Stimulated activated CD8-positive, alpha-beta memory T cell treated with anti-CD3 and anti-CD28 coated beads, Interleukin-12 subunit alpha, Interleukin-12 subunit beta, amount 100 ng/mL, for 24 hours (primary cell): Measurements from ENCODE around the gene LEKR1.
"Not testable (repeated sequence)": the region's sequence is repeated elsewhere in the genome, so short reads cannot be mapped to it uniquely, and the experiment has no call there.

Experiments used
- DNase-seq: peaks from one replicate; pipeline ENCODE4 v3.0.0-alpha.2; 2020; ENCODE audit errors: extremely low read depth

The LEKR1 gene

DNA sequence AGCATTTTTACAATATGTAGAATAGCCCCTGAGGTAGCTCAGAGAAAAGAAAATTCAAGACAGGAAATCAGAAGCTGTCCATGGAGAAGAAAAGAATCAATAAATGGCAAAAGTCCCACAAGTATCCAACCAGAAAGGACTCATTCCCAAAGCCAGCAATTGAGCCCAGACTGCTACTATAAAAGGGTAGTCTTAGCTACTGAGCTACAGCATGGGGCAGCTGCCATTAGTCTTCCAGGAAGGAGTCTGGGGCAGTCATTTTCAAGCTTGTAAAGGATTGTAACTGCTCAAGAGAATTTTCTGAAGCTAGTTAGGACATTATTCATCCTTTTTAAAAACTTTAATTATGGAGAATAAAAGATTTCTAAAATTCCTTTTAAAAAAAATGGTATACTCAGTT, 10.5 kb downstream of the LEKR1 start:
- DNase-seq = no peak

DNA sequence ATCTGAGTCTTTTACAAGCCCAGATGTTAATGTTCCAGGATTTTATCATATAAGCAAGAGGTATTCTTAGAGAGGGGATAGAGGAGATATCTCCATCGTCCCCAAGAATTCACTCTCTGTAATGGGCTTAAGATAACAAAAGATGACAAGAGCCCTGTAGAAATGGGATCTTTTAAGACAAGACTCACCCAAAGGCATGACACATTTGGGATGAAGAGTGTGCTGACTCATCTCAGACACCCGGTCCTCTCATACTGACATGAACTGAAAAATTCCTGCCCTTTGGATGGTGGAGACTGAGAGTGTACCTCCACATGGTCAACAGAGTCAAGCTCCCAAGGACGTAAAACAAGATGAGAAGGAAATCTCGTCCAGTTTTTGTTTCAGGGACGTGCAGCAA, 11.0 kb downstream of the LEKR1 start:
- no peak for DNase-seq

DNA sequence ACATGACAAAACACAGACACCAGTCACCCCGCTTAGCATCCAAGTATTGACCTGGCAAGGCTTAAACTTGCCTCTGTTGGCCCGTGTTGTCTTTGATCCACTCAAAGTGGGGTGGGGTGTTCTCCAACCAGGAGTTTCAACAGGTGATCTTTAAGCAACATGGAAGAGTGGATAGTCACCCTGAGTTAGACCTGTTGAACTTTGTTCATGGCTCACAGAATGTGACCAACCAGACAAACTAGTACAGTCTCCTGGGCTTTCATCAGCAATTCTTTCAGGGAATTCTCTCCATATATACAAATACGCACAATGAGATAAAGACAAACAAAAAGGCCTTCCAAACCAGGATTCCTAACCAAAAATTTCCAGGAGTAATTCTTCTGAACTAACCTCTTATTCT, 11.9 kb downstream of the LEKR1 start:
- no peak for DNase-seq

DNA sequence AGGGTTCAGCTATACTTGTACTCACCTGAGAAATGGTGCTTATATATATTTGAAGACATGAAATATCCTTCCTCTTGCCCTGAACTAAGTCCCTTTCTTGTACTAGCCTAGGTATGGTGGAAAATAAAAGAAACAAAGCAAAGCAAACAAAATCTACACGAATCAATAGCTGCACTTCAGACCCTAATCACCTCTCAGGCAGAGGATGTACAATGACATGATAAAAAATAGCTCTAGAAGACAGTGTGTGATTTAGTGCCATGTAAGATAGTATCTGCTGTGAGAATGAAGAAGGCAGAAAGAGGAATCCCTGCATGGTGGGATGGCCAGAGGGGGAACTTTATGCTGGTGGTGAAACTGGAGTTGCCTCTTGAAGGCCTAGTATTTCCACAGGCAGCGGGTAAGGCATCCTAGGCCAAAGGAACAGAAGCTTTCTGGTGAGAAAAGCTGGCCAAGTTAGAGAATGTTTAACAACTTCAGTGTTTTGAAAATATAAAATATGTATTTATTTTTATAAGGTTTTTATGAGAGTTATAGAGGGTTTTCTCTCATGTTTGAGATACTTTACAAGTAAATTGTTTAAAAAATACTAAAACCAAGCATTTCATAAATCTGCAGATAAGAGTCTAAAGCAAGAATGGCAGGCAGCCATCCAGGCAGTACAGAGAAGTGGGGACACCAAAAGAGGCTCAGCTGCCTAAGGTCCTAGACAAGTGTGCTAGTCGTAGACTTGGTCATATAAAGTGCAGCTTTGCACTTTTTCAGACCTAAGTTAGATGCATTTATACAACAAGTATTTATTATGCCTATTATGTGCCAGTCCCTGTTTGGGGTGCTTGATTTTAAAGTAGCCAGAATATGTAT, 14.9 kb downstream of the LEKR1 start:
- DNase-seq = no peak

DNA sequence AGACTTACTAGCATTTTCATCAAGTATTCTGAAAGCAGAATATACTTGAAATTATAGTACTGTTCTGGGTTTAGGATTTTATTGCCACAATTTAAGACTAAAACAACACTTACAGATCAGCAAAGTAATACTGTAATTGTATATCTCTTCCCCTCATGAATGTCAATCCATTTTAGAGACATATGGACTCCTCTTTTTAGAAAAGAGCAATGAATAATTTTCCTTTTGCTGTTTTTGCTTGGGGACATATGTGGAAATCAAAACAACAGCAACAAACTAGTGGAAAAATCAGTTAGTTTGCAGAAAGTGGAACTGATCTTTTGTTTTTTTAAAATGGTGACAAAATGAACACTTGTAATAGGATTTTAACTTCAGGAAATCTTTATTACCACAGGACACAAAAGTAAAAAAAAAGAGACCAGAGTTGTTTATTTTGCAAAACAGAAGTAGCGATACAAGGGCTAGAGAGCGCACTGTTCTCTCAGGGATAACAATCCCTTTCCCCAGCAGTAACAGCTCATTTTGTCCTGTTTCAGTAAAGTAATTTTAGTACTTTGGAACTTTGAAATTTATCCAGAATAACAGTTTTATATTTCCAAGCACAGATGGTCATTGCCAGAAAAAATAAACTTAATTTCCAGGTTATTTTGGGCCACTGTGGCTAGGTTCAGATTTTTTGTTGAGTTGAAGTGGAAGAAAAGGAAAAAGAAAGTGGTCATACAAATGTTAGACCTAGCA, 17.1 kb downstream of the LEKR1 start:
- no peak for DNase-seq

DNA sequence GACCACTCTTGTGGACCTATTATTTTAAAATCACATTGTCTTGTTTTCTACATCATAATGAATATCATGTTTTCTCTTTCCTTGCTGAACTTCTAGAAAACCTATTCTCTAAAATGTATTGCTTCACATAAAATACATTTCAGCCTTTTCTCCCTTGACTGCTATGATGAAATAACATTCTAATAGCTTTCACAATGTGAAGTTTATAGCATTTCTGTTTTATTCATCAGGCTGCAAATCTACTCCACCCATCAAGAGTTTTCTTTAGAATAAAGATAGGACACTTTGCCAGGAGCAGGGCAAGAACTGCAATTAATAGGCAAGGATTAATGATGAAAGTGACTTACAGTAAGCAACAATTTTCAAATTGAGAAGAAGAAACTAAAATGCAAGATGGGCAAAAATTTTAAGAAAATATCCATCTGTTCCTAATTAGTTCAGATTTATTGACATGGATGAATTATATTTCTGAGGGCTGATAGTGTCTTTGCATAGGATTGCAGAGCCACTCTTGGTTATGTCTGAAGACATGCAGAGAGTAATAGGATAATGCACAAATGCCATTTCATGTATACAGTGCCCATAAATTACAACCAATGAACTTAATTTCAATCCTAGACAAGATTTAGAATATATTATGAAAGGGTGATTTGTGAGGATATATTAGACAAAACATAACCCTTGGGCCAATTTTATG, 21.7 kb downstream of the LEKR1 start:
- DNase-seq = no peak

DNA sequence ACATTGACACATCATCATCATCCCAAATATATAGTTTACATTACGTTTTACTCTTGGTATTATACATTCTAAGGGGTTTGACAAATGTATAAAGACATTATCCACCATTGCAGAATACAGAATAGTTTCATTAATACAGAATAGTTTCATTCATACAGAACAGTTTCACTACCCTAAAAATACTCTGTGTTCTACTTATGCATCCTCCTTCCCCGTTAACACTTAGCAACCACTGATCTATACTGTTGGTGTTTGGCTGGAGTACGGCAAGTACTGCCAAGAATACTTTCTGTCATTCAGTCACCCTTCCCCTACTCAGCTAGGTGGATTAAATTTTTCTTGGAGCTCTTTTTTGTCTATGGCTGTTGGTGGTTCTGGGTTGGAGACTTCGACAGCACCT, 33.4 kb downstream of the LEKR1 start:
- no peak for DNase-seq

DNA sequence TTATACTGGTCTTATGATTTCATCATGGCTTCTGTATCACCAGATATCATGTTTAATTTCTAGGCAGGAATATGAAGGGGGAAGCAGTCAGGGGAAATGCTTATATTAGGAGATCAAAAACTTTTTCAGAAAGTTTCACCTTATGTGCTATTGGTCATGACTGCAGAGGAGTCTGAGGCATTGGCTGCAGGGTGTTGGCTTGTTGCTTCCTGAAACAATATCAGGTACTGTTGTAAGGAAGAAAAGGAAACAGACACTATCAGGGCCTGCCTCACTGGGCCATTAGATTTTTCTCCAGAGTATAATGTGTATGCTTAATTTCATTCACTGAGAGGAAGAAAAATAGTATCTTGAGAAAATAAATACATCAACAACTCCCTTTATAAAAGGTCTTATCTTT, 34.7 kb downstream of the LEKR1 start:
- no peak for DNase-seq

DNA sequence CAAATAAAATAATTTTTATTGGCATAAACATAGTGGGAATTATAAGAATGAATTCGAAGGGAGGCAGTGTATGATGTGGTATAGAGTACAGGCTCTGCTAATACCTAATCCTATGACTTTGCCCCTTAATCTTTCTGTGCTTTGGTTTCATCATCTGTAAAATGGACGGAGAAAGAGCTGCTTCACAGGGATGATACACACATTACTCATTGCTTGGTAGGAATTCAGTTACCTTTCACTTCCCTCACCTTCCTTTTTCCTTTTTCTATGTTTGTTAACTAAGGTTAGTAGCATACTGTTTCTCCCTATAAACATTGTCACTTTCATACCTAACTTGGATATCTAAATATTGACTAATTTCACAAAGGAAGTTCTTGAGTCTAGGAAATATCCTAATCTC, 36.2 kb downstream of the LEKR1 start:
- DNase-seq = no peak

DNA sequence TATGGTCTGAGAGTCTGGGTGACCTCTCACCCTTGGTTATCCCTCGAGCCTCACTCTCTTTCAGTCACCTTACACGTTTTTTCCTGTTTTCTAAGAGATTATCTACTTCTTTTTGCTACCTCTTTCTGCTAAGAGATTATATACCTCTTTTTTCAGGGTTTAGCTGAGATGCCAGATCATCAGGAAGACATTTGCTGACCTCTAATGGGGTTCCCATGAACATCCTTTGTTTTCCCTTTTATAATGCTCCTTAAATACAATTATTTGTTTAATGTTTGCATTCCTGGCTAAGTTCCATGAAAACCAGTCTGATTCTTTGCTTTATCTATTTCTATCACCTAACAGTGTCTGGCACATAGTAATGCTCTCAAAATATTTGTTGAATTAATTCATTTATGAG, 39.6 kb downstream of the LEKR1 start:
- DNase-seq = no peak

DNA sequence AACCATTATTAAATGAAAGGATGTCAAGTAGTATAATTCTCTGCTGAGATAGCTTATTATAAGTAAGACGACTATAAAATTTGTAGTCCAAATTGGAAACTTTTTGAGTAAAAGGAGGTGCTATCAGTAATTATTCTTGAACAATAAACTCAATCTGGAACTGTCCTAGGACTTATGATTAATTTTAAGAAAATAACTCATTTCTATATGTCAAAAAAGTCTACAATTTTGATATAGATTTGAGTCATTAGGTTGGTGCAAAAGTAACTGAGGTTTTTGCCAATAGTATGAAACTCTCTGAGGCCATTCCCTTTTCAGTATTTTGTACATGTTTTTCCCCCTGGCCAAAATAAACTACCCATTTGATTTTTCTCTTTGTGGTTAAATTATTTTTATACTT, 41.0 kb downstream of the LEKR1 start:
- no peak for DNase-seq

DNA sequence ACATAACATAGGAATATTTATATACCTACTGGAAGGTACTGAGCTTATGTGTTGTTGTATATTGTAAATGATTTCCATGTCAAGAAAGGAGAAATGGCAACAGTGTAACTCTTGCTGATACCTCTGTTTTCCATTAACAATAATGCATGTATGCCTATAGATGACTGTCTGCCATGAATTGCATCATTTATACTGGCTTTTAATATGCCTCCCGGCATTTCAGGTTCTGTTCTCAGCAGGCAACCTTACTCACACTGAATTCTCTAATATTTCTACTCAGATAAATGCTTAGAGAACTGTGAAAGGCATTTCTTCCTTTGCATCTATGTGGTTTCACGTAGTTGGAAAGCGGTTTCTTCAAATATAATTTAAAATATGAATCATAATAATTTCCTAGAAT, 41.8 kb downstream of the LEKR1 start:
- no peak for DNase-seq

DNA sequence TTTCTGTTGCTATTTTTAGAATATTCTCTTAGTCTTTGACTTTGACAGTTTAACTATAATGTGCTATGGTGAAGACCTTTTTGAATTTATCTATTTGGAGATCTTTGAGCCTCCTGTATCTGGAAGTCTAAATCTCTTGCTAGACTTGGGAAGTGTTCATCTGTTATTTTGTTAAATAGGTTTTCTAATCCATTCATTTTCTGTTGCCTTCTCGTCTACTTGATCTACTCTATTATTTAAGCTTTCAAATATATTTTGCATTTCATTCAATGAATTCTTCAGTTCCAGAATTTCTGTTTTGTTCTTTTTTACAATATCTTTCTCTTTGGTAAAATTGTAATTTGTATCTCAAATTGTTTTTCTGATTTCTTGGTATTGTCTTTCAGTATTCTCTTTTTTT, 47.8 kb downstream of the LEKR1 start:
- DNase-seq = no peak

DNA sequence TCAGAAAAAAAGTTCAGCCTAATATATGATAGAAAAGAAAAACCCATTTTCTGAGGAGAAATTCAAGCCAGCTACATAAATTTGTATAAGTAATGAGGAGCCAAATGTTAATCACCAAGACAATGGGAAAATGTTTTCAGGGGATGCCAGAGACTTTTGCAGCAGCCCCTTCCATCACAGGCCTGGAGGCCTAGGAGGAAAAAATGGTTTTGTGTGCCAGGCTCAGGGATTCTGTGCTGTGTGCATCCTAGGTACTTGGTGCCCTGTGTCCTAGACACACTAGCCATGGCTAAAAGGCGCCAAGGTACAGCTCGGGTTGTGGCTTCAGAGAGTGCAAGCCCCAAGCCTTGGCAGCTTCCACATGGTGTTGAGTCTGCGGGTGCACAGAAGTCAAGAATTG, 53.3 kb downstream of the LEKR1 start:
- DNase-seq = not testable (repeated sequence)

DNA sequence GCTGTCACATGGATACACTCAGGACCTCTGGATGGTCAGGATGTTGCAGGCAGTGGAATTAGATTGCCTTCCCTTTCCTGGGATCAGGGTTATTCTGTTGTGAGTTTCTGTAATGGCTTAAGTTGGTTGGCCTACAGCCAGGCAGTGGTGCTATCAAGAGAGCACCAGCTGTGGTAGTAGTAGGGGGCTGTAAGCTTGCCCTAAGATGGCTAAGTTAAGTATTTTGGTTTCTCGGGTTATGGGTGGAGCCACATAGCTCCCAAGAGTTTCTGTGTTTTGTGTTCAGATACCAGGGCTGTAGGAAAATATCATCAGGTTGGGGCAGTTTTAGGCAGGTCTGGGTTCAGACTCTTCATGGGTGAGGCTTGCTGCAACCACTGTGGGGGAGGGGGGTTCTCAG, 59.6 kb downstream of the LEKR1 start:
- no peak for DNase-seq

DNA sequence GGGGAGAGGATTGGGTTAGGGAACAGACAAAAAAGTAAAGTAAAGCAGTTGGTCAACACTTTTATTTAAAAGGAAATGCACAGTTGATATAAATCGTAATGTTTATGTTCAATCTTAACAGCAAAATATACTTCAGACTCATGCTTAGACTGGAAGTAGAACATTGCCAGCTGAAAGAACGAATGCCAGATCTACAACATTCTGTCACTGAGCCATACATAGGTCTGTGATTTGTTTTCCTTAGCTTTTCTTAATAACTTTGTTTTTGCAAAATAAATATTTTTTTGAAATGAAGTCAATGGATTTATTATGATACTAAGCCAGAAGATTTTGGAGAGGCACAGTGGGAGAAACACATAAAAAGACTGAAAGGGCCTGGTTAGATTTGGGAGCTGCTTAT, 62.0 kb downstream of the LEKR1 start:
- no peak for DNase-seq

DNA sequence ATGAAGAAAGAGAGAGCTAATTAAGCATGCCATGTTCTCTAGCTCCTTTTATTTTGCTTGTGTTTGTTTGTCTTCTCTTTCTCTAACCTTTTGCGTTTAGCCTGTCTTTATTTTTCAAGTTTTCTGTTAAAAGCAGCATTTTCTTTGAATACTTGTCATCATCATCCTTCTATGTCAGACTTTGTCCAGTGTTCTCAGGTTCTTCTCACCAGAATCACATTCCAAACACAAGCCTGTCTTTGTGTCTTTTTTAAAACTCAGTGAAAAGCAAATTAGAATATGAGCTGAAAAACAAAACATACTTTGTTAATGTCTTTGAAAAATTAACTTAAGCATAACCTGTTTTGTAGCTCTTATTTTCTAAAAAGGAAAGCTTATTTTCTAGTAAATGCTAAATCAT, 62.4 kb downstream of the LEKR1 start:
- no peak for DNase-seq

DNA sequence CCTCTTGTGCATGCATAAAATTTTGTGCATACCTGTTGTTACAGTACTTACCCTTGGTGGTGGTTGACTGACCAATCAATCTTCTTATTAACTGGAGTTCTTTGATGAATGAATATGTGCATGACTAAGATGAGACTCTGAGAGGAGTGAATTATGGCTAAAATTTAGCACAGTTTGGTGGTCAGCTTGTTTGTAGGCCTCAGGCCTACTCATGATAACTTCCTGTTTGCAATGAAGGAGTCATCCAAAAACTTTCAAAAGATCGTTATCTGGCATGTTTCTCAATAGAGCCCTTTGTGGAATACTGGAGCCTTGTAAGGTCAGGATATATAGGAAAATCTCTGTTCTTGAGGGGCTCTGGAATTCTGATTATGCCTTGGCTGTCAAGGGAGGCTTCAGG, 66.5 kb downstream of the LEKR1 start:
- no peak for DNase-seq

DNA sequence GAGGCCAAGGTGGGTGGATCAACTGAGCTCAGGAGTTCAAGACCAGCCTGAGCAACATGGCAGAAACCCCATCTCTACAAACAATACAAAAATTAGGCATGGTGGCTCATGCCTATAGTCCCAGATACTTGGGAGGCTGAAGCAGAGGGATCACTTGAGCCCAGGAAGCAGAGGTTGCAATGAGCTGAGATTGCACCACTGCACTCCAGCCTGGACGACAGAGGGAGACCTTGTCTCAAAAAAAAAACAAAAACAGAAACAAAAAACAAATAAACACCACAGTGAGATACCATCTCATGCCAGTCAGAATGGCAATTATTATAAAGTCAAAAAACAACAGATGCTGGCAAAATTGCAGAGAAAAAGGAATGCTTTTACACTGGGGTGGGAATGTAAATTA, 69.2 kb downstream of the LEKR1 start:
- DNase-seq = not testable (repeated sequence)

DNA sequence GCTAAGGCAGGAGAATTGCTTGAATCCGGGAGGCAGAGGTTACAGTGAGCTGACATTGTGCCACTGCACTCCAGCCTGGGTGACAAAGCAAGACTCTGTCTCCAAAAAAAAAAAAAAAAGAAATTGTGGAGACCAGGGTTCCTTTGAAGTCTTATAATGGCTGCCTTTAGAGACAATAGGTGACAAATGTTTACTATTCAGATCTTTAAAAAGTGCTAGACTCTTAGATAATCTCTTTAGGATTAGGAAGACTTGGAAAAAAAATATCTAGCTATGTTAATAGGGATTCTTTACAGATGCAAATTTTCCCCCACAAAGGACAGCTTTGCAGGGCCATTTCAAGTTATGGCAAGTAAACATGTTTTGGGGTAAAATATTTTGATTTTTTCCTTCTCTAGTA, 71.7 kb downstream of the LEKR1 start:
- not testable (repeated sequence) for DNase-seq

DNA sequence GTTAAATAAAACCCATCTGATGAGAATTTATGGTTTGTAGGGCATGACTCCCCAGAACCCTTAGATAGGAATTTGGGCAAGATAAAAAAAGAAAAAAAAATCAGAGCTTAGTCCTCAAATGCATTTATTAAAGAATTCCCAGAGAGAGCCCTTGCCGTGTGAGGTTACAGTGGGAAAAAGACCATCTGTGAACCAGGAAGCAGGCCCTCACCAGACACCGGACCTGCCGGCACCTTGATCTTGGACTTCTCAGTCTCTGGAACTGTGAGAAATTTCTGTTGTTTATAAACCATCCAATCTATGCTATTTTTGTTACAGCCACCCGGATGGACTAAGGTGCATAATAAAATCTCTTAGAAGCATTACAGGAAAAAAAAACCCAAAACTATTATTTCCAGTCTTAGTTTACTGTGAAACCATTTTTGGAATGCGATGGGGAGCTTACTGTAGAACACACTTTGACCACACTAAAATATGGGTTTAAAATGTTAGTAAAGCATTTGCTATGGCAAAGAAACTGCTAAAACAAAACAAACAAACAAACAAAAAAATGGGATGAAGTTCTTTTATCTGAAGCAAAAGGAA, 72.2 kb downstream of the LEKR1 start:
- no peak for DNase-seq

DNA sequence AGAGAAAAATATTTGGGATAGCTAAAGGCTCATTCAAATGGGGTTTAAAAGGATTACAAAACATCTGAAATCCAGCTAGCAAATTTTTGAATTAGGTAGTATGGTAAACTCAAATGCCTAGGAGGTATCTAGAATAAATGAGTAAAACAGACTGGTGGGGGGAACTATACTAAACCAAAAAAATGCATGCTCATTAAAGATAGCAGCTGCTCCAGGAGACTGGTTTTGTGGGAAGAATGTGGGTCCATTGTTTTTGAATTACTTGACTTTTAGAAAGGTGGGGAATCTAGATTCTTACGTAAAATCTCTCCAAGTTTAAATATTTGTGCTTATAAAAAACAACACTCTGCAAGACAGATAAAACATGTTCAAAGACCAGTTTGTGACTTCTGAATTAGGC, 73.8 kb downstream of the LEKR1 start:
- DNase-seq = no peak
